NOMO-1 treated with DMSO at 0.1 percent for 48 hours (cell line): ENCODE results near the gene TSSK6.

Source experiments
- DNase-seq: peaks from one replicate; lab custom pipeline; 2025; ENCODE audit not compliant: unreplicated experiment; lab: John Stamatoyannopoulos, UW

TSSK6 gene

DNA sequence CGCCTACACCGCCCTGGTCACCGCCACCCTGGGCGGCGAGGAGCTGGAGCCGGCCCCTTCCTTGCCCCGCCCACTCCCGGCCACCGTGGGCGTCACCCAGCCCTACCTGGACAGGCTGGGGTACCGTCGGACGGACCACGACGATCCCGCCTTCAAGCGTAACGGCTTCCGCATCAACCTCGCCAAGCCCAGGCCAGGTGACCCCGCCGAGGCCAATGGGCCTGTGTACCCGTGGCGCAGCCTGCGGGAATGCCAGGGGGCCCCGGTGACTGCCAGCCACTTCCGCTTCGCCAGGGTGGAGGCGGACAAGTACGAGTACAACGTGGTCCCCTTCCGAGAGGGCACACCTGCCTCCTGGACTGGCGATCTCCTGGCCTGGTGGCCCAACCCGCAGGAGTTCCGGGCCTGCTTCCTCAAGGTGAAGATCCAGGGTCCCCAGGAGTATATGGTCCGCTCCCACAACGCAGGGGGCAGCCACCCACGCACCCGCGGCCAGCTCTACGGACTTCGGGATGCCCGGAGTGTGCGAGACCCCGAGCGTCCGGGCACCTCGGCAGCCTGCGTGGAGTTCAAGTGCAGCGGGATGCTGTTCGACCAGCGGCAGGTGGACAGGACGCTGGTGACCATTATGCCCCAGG, 29.7 kb upstream of the TSSK6 start:
- DNase-seq, result no peak

DNA sequence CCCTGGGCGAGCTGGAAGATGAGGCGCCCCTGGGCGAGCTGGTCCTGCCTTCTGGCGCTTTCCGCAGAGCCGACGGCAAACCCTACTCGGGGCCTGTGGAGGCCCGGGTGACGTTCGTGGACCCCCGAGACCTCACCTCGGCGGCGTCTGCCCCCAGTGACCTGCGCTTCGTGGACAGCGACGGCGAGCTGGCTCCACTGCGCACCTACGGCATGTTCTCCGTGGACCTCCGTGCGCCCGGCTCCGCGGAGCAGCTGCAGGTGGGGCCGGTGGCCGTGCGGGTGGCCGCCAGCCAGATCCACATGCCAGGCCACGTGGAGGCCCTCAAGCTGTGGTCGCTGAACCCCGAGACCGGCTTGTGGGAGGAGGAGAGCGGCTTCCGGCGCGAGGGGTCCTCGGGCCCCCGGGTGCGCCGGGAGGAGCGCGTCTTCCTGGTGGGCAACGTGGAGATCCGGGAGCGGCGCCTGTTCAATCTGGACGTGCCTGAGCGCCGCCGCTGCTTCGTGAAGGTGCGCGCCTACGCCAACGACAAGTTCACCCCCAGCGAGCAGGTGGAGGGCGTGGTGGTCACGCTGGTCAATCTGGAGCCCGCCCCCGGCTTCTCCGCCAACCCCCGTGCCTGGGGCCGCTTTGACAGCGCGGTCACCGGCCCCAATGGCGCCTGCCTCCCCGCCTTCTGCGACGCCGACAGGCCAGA, 29.1 kb upstream of the TSSK6 start:
- DNase-seq, result no peak

GRCh38 chr19:19543640-19544039, 28.3 kb upstream of the TSSK6 start:
- DNase-seq, result no peak

GRCh38 chr19:19543101-19543500, 27.8 kb upstream of the TSSK6 start:
- no peak for DNase-seq

- peak; percentile 62 for DNase-seq
These were observed 27.2 kb upstream of the TSSK6 start for GRCh38 chr19:19542507-19542906.

GRCh38 chr19:19541616-19542015, 26.3 kb upstream of the TSSK6 start:
- DNase-seq, result no peak

DNA sequence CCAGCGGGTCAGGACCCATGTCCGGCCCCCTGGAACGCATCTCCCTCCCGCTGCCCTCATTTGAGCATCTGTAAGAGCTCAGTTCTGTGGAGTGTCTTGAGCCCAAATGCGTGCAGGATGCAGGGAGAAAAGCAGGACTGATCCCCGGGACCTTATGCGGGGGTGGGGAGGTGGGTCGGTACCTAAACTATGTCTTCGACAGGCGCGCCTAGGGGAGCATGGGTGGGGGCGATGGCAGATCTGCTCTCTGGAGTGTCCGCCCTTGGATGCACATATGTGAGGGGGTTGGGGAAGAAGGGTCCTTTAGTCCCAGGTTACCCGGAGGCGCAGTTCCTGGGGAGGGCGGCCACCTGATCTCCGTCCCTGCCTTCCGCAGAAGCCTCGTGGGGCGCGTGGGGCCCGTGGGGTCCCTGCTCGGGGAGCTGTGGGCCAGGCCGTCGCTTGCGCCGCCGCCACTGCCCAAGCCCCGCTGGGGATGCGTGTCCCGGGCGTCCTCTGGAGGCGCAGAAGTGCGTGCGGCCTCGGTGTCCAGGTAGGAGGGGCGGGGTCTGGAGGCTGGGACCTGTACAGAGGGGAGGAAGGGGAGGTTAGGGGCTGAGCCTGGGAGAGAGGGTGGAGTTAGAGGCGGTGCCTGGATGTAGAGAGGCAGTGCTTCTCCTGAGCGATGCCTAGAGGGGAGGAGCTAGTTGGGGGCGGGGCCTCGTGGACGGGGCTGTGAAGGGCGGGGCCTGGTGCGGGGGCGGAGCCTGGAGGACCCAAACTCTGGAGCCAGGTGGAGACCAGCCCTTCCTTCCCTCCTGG, 25.6 kb upstream of the TSSK6 start:
- no peak for DNase-seq

DNA sequence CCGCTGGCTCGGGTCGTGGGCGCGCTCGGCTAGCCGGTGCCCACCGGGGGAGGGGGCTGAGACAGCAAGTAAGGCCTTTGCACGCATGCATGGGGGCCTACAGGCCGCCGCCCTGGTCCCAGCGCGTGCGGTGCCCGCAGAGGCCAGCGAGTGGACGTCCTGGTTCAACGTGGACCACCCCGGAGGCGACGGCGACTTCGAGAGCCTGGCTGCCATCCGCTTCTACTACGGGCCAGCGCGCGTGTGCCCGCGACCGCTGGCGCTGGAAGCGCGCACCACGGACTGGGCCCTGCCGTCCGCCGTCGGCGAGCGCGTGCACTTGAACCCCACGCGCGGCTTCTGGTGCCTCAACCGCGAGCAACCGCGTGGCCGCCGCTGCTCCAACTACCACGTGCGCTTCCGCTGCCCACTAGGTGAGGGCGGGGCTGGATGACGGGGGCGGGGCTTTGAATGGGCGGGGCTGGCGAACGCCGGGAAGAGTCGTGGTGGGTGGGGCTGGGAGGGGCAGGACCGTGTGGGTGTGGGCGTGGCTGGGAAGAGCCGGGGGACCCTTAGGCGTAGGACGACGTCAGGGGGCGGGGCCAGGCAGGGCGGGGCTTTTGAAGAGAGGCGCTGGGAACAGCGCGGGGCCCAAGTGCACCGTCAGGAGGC, 24.8 kb upstream of the TSSK6 start:
- DNase-seq, result no peak

GRCh38 chr19:19539698-19540063, 24.3 kb upstream of the TSSK6 start:
- DNase-seq, result no peak

DNA sequence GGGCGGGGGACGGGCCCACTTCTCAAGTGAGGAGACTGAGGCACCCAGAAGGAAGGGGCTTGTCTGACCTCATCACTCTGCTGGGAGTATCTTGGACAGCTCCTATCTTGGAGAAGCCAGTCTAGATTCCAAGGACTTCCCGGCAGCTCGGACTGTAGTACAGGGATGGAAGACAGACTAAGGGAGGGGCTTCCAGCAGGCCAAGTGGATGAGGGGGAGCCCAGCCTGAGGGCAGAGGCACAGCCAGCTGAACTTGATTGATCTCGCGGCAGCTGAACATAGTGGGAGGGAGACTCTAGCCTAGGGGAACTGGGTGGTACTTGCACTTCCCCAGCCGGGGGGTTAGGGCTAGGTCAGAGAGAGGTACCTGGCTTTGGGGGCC, 23.4 kb upstream of the TSSK6 start:
- no peak for DNase-seq

- no peak for DNase-seq
These were observed 22.9 kb upstream of the TSSK6 start, which contains the start of gene CILP2 for GRCh38 chr19:19538061-19538784. CILP2 (plus strand) TSS chr19:19538265; CDS start chr19:19538350, 85 bp downstream.

- no peak for DNase-seq
These were observed 22.0 kb upstream of the TSSK6 start for GRCh38 chr19:19537075-19538048.

GRCh38 chr19:19535311-19536191, 20.2 kb upstream of the TSSK6 start:
- DNase-seq, result no peak

DNA sequence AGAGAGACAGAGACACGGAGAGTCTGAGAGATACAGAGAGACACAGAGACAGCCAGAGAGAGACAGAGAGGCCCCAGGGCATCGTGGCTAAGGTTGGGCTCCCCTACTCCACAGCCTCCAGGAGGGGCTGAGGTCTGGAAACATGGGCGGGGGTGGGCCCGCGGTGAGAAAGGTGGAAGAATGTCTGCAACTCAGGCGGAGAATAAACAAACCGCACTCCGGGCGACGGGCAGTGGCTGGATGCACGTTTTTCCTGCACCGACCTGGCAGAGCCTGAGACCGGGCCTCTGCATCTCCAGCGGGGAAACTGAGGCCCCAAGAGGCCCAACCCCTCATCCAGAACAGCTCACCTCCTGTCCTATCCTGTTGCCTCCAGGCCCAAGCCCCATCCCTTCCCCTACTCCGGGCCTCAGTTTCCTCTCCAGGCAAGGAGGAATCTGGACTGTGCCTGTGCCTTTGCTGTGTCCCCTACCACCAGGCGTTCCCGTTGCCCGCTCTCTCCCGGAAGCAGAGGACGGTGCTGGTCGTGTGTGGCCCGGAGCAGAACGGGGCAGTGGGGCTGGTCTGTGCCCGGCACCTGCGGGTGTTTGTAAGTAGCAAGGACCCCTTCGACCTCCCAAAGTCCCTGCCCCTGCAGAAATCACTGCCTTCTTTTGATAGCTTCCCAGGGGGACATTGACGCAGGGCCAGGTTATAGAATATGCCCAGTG, 19.4 kb upstream of the TSSK6 start:
- DNase-seq, result no peak

DNA sequence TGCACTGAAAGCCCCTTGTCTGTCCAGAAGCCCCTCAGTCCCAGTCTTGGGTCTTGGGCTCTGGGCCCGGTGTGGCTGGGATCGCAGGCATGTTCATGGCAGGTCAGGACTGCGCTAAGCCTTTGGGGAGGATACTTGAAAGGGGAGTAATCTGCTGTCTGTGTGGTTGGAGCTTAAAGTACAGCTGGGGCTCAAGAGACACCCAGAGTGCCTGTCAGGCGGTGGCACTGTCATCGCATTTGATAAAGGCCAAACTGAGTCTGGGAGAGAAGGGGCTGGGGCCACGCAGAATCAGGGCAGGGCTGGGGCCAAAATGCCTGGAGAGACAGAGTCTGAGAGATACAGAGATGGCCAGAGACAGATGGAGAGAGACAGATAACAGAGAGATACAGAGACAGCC, 18.5 kb upstream of the TSSK6 start:
- no peak for DNase-seq

DNA sequence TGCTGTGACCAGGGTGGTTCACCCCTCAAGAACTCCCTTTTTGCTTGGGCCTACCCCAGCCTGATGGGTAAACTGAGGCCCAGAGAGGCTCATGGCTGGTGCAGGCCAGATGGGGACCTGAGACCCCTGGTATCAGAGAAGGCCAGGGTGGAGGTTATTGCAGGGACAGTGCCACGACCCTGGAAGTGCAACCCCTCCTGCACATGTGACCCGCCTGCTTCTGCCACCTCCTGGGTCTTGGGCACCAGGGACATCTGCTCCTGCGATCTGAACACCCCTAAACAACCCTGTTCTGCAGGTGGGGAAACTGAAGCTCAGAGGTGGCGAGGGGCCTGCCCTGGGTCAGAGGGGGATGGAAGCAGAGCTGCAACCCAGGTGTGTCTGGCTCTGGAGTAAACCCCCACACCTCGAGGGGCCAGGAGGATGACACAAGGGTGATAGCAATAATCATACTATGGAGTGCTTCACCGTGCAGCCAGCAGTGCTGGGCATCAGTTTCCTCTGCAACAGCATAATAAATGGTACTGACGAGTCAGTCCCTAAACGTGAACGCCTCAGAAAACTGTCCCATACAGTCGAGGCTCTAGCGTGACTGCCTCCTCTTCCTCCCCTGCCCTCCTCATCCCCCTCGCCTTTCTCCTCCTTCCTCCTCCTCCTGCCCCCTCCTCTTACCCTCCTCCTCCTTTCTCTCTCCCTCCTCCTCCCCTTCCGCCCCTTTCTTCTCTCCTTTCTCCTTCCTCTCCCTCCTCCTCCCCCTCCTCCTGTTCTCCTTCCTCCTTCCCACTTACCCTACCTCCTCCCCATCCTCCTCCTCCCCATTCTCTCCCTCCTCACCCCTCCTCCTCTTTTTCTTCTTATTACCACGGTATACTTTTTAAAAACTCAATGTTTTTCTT, 17.7 kb upstream of the TSSK6 start:
- no peak for DNase-seq
